Nephron progenitor cell (in vitro differentiated cells): Measurements from ENCODE around the gene SHROOM4.
A peak's percentile ranks its signal among the peaks of the same experiment; 100 is the strongest.

ENCODE experiments used
- DNase-seq: peaks from one replicate; pipeline ENCODE4 v3.0.0; 2021
- H3K27ac Mint-ChIP-seq: 2 replicates; pipeline ENCODE4 v1.8.0; 2021; ENCODE audit warnings: mild to moderate bottlenecking, moderate library complexity, mixed read lengths
- H3K27me3 Mint-ChIP-seq: 2 replicates; pipeline ENCODE4 v1.8.0; 2021; ENCODE audit warnings: mild to moderate bottlenecking, low read depth, mixed read lengths; ENCODE audit not compliant: poor library complexity
- H3K36me3 Mint-ChIP-seq: 2 replicates; pipeline ENCODE4 v1.8.0; 2021; ENCODE audit warnings: low read depth, mixed read lengths
- H3K4me1 Mint-ChIP-seq: 2 replicates; pipeline ENCODE4 v1.8.0; 2021; ENCODE audit warnings: mixed read lengths
- H3K4me3 Mint-ChIP-seq: 2 replicates; pipeline ENCODE4 v1.8.0; 2021; ENCODE audit warnings: mild to moderate bottlenecking, moderate library complexity, mixed read lengths
- H3K9me3 Mint-ChIP-seq: 2 replicates; pipeline ENCODE4 v1.8.0; 2021; ENCODE audit warnings: mild to moderate bottlenecking, moderate library complexity, mixed read lengths
- TF ChIP-seq, protein P1 (sequence below): fragments of 200-600 bp; sonication (generic); IDR thresholded peaks from 2 replicates; pipeline ENCODE4 v1.5.0; 2021; ENCODE audit warnings: antibody characterized with exemption

Gene SHROOM4, protein sequence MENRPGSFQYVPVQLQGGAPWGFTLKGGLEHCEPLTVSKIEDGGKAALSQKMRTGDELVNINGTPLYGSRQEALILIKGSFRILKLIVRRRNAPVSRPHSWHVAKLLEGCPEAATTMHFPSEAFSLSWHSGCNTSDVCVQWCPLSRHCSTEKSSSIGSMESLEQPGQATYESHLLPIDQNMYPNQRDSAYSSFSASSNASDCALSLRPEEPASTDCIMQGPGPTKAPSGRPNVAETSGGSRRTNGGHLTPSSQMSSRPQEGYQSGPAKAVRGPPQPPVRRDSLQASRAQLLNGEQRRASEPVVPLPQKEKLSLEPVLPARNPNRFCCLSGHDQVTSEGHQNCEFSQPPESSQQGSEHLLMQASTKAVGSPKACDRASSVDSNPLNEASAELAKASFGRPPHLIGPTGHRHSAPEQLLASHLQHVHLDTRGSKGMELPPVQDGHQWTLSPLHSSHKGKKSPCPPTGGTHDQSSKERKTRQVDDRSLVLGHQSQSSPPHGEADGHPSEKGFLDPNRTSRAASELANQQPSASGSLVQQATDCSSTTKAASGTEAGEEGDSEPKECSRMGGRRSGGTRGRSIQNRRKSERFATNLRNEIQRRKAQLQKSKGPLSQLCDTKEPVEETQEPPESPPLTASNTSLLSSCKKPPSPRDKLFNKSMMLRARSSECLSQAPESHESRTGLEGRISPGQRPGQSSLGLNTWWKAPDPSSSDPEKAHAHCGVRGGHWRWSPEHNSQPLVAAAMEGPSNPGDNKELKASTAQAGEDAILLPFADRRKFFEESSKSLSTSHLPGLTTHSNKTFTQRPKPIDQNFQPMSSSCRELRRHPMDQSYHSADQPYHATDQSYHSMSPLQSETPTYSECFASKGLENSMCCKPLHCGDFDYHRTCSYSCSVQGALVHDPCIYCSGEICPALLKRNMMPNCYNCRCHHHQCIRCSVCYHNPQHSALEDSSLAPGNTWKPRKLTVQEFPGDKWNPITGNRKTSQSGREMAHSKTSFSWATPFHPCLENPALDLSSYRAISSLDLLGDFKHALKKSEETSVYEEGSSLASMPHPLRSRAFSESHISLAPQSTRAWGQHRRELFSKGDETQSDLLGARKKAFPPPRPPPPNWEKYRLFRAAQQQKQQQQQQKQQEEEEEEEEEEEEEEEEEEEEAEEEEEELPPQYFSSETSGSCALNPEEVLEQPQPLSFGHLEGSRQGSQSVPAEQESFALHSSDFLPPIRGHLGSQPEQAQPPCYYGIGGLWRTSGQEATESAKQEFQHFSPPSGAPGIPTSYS (N-terminal part only)

DNA sequence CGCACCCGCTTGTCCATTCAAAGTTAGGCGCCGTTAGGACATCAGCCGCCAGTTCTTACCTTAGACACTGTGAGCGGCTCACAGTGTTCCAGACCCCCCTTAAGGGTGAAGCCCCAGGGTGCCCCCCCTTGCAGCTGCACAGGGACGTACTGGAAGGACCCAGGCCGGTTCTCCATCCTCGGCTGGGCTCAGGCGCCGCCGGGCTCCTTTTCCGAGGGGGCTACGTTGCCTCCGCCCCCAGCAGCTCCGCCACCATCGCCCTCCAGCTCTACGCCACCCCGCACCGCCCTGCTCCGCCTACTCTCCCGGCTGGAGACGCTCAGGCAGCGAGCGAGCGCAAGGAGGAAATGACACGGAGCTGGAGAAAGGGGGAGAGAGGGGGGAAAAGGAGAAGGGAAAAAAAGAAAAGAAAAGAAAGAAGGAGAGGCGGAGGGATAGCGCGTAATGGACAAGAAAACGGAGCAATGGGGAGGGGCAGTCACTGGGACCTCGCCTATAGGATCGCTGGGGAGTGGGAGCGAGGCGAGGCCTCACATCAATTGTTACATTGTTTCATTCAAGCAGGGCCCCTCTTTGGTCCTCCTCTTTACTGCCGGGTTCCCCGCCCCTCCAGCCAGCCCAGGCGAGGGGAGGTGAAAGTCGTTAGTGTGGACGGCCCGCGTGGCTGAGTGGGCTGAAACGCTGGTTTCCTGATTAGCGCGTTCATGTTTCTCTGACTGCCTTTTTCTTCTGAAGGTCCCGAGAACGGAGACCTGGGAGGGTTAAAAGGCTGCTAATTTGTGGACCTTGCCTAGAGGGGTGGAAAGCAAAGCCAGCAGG, at the start of gene SHROOM4:
Gene SHROOM4, minus strand, starts transcription at position 352 of the 819 bp plus-strand sequence. Its CDS starts 176 bp downstream, at position 176.
- H3K27ac Mint-ChIP-seq = peak within 1 kb of the TSS; percentile 93
- TF ChIP-seq, protein P1, sequence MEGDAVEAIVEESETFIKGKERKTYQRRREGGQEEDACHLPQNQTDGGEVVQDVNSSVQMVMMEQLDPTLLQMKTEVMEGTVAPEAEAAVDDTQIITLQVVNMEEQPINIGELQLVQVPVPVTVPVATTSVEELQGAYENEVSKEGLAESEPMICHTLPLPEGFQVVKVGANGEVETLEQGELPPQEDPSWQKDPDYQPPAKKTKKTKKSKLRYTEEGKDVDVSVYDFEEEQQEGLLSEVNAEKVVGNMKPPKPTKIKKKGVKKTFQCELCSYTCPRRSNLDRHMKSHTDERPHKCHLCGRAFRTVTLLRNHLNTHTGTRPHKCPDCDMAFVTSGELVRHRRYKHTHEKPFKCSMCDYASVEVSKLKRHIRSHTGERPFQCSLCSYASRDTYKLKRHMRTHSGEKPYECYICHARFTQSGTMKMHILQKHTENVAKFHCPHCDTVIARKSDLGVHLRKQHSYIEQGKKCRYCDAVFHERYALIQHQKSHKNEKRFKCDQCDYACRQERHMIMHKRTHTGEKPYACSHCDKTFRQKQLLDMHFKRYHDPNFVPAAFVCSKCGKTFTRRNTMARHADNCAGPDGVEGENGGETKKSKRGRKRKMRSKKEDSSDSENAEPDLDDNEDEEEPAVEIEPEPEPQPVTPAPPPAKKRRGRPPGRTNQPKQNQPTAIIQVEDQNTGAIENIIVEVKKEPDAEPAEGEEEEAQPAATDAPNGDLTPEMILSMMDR = no peak
- H3K4me3 Mint-ChIP-seq = peak within 1 kb of the TSS; percentile 89
- peaks cover 60% of the 10 kb centered on the region for H3K9me3 Mint-ChIP-seq
- peaks cover 5% of the 10 kb centered on the region for H3K36me3 Mint-ChIP-seq
- peak; percentile 69 for DNase-seq
- H3K27me3 Mint-ChIP-seq = peaks cover 11% of the 10 kb centered on the region
- H3K4me1 Mint-ChIP-seq = peaks cover 35% of the 10 kb centered on the region

DNA sequence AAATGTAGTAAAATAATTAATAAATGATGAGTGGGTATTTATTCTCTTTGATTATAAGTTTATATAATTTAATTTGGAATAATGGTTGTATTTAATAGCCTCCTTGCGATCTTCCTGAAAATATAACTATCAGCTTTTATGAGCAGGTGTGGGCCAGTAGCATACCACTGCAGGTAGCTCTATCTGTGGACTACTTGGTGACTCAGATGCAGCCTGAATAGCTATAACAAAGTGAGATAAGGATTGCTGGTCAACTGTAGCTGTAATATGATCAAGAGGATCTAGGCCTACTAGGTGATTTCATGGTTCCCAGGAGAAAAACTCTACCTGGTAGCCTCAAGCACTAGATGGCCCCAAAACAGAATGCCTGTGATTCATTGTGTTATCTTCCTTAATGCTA, 49.5 kb upstream of the SHROOM4 start:
- Mint-ChIP-seq H3K27ac (no peak overlapping the region), H3K9me3 (peaks cover 22% of the 10 kb centered on the region), H3K4me3 (no peak overlapping the region), H3K27me3 (peaks cover 1% of the 10 kb centered on the region), H3K36me3 (no peaks in the 10 kb centered on the region), H3K4me1 (peaks cover 6% of the 10 kb centered on the region)
- TF ChIP-seq, protein P1 = no peak
- DNase-seq = no peak

DNA sequence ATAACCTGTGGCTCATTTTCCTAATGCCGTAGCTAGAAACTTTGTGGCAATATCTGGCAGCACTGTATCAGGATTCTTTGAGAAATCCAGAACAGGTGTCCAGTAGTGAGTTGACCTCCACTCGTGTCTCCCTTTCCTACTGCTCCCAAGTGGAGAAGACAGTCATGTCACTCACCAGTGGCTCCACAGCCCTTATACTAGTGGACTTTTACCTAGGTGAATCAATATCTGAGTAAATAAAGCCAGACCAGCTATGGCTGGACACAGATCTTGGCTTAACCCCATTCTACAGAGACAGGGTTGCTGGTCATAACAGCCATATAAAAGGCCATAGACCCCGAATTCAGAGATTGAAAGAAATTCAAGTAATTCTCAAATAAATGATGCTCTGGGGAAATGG, 46.5 kb upstream of the SHROOM4 start:
- peaks cover 3% of the 10 kb centered on the region for H3K4me1 Mint-ChIP-seq
- H3K27me3 Mint-ChIP-seq = peaks cover 11% of the 10 kb centered on the region
- H3K4me3 Mint-ChIP-seq = no peak overlapping the region
- no peak for DNase-seq
- TF ChIP-seq, protein P1 = no peak
- peaks cover 32% of the 10 kb centered on the region for H3K9me3 Mint-ChIP-seq
- no peak overlapping the region for H3K27ac Mint-ChIP-seq
- H3K36me3 Mint-ChIP-seq = no peaks in the 10 kb centered on the region

- TF ChIP-seq, protein P1 = no peak
Observed at GRCh38 chrX:50858548-50858947, 44.6 kb upstream of the SHROOM4 start.

GRCh38 chrX:50853399-50853798, 39.4 kb upstream of the SHROOM4 start:
- peaks cover 12% of the 10 kb centered on the region for H3K27me3 Mint-ChIP-seq
- no peak for DNase-seq
- no peaks in the 10 kb centered on the region for H3K36me3 Mint-ChIP-seq
- TF ChIP-seq, protein P1 = no peak
- no peak overlapping the region for H3K27ac Mint-ChIP-seq
- H3K9me3 Mint-ChIP-seq = peaks cover 53% of the 10 kb centered on the region
- no peak overlapping the region for H3K4me3 Mint-ChIP-seq
- H3K4me1 Mint-ChIP-seq = no peaks in the 10 kb centered on the region

More at GRCh38 chrX:50858548-50858947, 44.6 kb upstream of the SHROOM4 start:
- H3K36me3 Mint-ChIP-seq = no peaks in the 10 kb centered on the region
- peaks cover 35% of the 10 kb centered on the region for H3K9me3 Mint-ChIP-seq
- no peak overlapping the region for H3K4me3 Mint-ChIP-seq
- no peak overlapping the region for H3K27ac Mint-ChIP-seq
- H3K27me3 Mint-ChIP-seq = peaks cover 11% of the 10 kb centered on the region
- H3K4me1 Mint-ChIP-seq = no peaks in the 10 kb centered on the region
- DNase-seq = no peak
